IMR-90 (cell line): Measurements from ENCODE around the gene KLF2. TPM values are rescaled to one million over a fixed set of nuclear protein-coding genes. Genes with fewer than 3 reads are reported as not detected.

Experiments
- ATAC-seq: fragments of 200-7000 bp; cut with Tn5 transposase; 2 replicates; pipeline ENCODE4 v1.9.1; 2020; ENCODE audit warnings: low read depth, mild to moderate bottlenecking, moderate library complexity
- BruUV-seq: library from RNA; stranded (reverse); fragments of 400-500 nt; replicated peaks from 2 replicates; lab custom pipeline; 2021; lab: Mats Ljungman, UMichigan
- CTCF ChIA-PET: fragments of 300-600 bp; formaldehyde crosslinking; extraction: SDS; loops from one replicate; lab custom pipeline; 2021; ENCODE audit warnings: antibody characterized with exemption; lab: Yijun Ruan, JAX
- POLR2A ChIA-PET: fragments of 300-600 bp; sonication (Branson Sonifier 250); formaldehyde crosslinking; loops from one replicate; lab custom pipeline; 2022; ENCODE audit warnings: antibody characterized with exemption; ENCODE audit not compliant: unreplicated experiment; lab: Charles Lee
- DNase-seq: peaks from one replicate; pipeline ENCODE4 v3.0.0; 2013
- H2AFZ ChIP-seq: replicated peaks from 2 replicates; pipeline ENCODE3; 2013; ENCODE audit warnings: low read length, mild to moderate bottlenecking; ENCODE audit not compliant: poor library complexity
- H2AK5ac ChIP-seq: 2 replicates; pipeline ENCODE4 v1.6.1; 2013; ENCODE audit warnings: low read depth, low read length, inconsistent platforms
- H2AK9ac ChIP-seq: replicated peaks from 2 replicates; pipeline ENCODE3; 2013; ENCODE audit warnings: mild to moderate bottlenecking, low read depth, low read length, moderate library complexity; ENCODE audit not compliant: poor library complexity
- H2BK120ac ChIP-seq: 2 replicates; pipeline ENCODE4 v1.6.1; 2013; ENCODE audit warnings: low read depth, low read length, inconsistent platforms
- H2BK15ac ChIP-seq: 3 replicates; pipeline ENCODE4 v1.6.1; 2013; ENCODE audit warnings: low read depth, low read length, inconsistent platforms
- H2BK20ac ChIP-seq: 2 replicates; pipeline ENCODE4 v1.6.1; 2013; ENCODE audit warnings: low read depth, mild to moderate bottlenecking, inconsistent platforms, low read length, moderate library complexity
- H2BK5ac ChIP-seq: 2 replicates; pipeline ENCODE4 v1.6.1; 2013; ENCODE audit warnings: mild to moderate bottlenecking, low read depth, low read length, inconsistent platforms; ENCODE audit not compliant: poor library complexity, severe bottlenecking
- H3K14ac ChIP-seq: replicated peaks from 2 replicates; pipeline ENCODE4 v1.6.1; 2013; ENCODE audit warnings: low read depth, low read length, inconsistent platforms
- H3K18ac ChIP-seq: 2 replicates; pipeline ENCODE4 v1.6.1; 2013; ENCODE audit warnings: low read depth, low read length, control low read depth
- H3K23ac ChIP-seq: 2 replicates; pipeline ENCODE4 v1.6.1; 2013; ENCODE audit warnings: low read depth, low read length, inconsistent platforms
- H3K27ac ChIP-seq: 2 replicates; pipeline ENCODE4 v1.5.1; 2013; ENCODE audit warnings: mild to moderate bottlenecking, control low read depth, low read length; ENCODE audit not compliant: insufficient read depth
- H3K27me3 ChIP-seq: 2 replicates; pipeline ENCODE4 v1.6.1; 2013; ENCODE audit warnings: low read length; ENCODE audit not compliant: control insufficient read depth, insufficient read depth
- H3K36me3 ChIP-seq: 2 replicates; pipeline ENCODE4 v1.6.1; 2013; ENCODE audit warnings: low read length, mixed read lengths; ENCODE audit not compliant: control insufficient read depth, insufficient read depth
- H3K4ac ChIP-seq: 2 replicates; pipeline ENCODE4 v1.6.1; 2013; ENCODE audit warnings: low read depth, low read length, inconsistent platforms
- H3K4me1 ChIP-seq: 2 replicates; pipeline ENCODE4 v1.6.1; 2013; ENCODE audit warnings: low read length, mixed read lengths; ENCODE audit not compliant: control insufficient read depth, insufficient read depth
- H3K4me2 ChIP-seq: 2 replicates; pipeline ENCODE4 v1.6.1; 2013; ENCODE audit warnings: low read depth, mild to moderate bottlenecking, control low read depth, low read length, moderate library complexity
- H3K4me3 ChIP-seq: 2 replicates; pipeline ENCODE4 v1.5.1; 2013; ENCODE audit warnings: low read depth, mild to moderate bottlenecking, control low read depth, low read length, moderate library complexity; ENCODE audit not compliant: insufficient read depth
- H3K56ac ChIP-seq: 2 replicates; pipeline ENCODE4 v1.6.1; 2013; ENCODE audit warnings: low read length, inconsistent platforms; ENCODE audit not compliant: insufficient read depth; ENCODE audit errors: extremely low read depth
- H3K79me1 ChIP-seq, 2 experiments: 2 replicates each; pipeline ENCODE4 v1.6.1; 2013; ENCODE audit warnings: low read length in 2 of 2, inconsistent platforms in 1 of 2, low read depth in 1 of 2
- H3K9ac ChIP-seq: 2 replicates; pipeline ENCODE4 v1.6.1; 2013; ENCODE audit warnings: low read depth, low read length, control low read depth
- H3K9me1 ChIP-seq: 2 replicates; pipeline ENCODE4 v1.6.1; 2013; ENCODE audit warnings: low read length, inconsistent platforms; ENCODE audit not compliant: insufficient read depth
- H3K9me3 ChIP-seq: 2 replicates; pipeline ENCODE4 v1.6.1; 2013; ENCODE audit warnings: low read length; ENCODE audit not compliant: control insufficient read depth, insufficient read depth
- H4K20me1 ChIP-seq: 2 replicates; pipeline ENCODE4 v1.6.1; 2013; ENCODE audit warnings: low read length, inconsistent platforms; ENCODE audit not compliant: insufficient read depth
- H4K5ac ChIP-seq: 2 replicates; pipeline ENCODE4 v1.6.1; 2013; ENCODE audit warnings: mild to moderate bottlenecking, low read depth, low read length, control low read depth
- H4K8ac ChIP-seq, 2 experiments: 2 replicates each; pipeline ENCODE4 v1.6.1; 2013; ENCODE audit warnings: low read depth in 2 of 2, low read length in 2 of 2, control low read depth in 1 of 2, inconsistent platforms in 1 of 2
- H4K91ac ChIP-seq: 2 replicates; pipeline ENCODE4 v1.6.1; 2013; ENCODE audit warnings: low read depth, low read length, inconsistent platforms; ENCODE audit not compliant: insufficient read depth
- CEBPB ChIP-seq: IDR thresholded peaks from 2 replicates; pipeline ENCODE4 v1.6.1; 2012; ENCODE audit warnings: low read depth, low read length, improper control_type of control experiment
- CHD1 ChIP-seq: IDR thresholded peaks from 2 replicates; pipeline ENCODE4 v1.6.1; 2012; ENCODE audit warnings: low read depth, low read length, improper control_type of control experiment
- CTCF ChIP-seq: conservative IDR thresholded peaks from 2 replicates; pipeline ENCODE4 v1.5.1; 2012; ENCODE audit warnings: mild to moderate bottlenecking, low read depth, low read length, improper control_type of control experiment
- FOS ChIP-seq: fragments of 150-350 bp; IDR thresholded peaks from 2 replicates; pipeline ENCODE4 v1.6.1; 2016; ENCODE audit warnings: low read depth, low read length
- MAFK ChIP-seq: IDR thresholded peaks from 2 replicates; pipeline ENCODE4 v1.6.1; 2012; ENCODE audit warnings: low read depth, low read length, improper control_type of control experiment
- MAZ ChIP-seq: IDR thresholded peaks from 2 replicates; pipeline ENCODE4 v1.6.1; 2012; ENCODE audit warnings: low read depth, mild to moderate bottlenecking, low read length, improper control_type of control experiment, moderate library complexity, borderline replicate concordance
- NFE2L2 ChIP-seq: fragments of 150-350 bp; IDR thresholded peaks from 2 replicates; pipeline ENCODE4 v1.6.1; 2016; ENCODE audit warnings: low read depth, mild to moderate bottlenecking, low read length
- POLR2A ChIP-seq: IDR thresholded peaks from 2 replicates; pipeline ENCODE4 v1.6.1; 2012; ENCODE audit warnings: mild to moderate bottlenecking, low read depth, low read length
- RAD21 ChIP-seq: IDR thresholded peaks from 2 replicates; pipeline ENCODE4 v1.6.1; 2012; ENCODE audit warnings: low read length, improper control_type of control experiment
- RFX5 ChIP-seq: IDR thresholded peaks from 2 replicates; pipeline ENCODE4 v1.8.0; 2012; ENCODE audit warnings: low read depth, mild to moderate bottlenecking, low read length, moderate library complexity
- WGBS, 2 experiments: methylation state at CpG; one replicate each; pipeline versions ENCODE4 v1.1.5 to v1.1.7; 2013; ENCODE audit warnings: missing lambda C conversion rate in 2 of 2; ENCODE audit not compliant: insufficient read length in 1 of 2; ENCODE audit errors: extremely low coverage in 2 of 2; 5-methylcytosine and 5-hydroxymethylcytosine counted together
- dilution Hi-C: fragments of 300-500 bp; cut with HindIII; formaldehyde crosslinking; loops from one replicate; pipeline ENCODE4 v1.14.3; 2018; ENCODE audit warnings: low sequenced_read_pairs; ENCODE audit not compliant: unreplicated experiment
- in situ Hi-C: fragments of 300-500 bp; cut with MboI; formaldehyde crosslinking; loops from 3 replicates; pipeline ENCODE4 v1.14.3; 2019; ENCODE audit warnings: low sequenced_read_pairs, inconsistent platforms, mixed read lengths
- intact Hi-C: fragments of 100-400 bp; cut with micrococcal nuclease; formaldehyde crosslinking; loops from 2 replicates; pipeline ENCODE4 v1.10.0; 2022
- polyA plus RNA-seq, 3 experiments: library from polyadenylated mRNA; depleted of rRNA; stranded (reverse); fragments of >200 nt; gene quantifications; 2 replicates each; pipeline ENCODE4 v1.2.3, GENCODE V29; 2012; ENCODE audit warnings: low replicate concordance in 1 of 3
- total RNA-seq: library from RNA; depleted of rRNA; stranded (reverse); fragments of >200 nt; gene quantifications from 2 replicates; pipeline ENCODE4 v1.2.3, GENCODE V29; 2012

The KLF2 gene
- total and polyA plus RNA-seq, 2 of the 4 experiments (the other 2 are of a cell fraction), result 1.1 to 34.4 TPM

GRCh38 chr19:16358456-16358855 is 33.8 kb downstream of the KLF2 start:
- ChIA-PET CTCF (no interaction called here), POLR2A (no interaction called here)
- no peaks in the 10 kb centered on the region for H3K9me3 ChIP-seq
- WGBS, 2 experiments, result 96% methylated on average over 7 of the region's 15 CpGs; no CpG with 5 or more reads in 1 of the 2 experiments
- no peaks in the 10 kb centered on the region for H3K27me3 ChIP-seq
- no peak overlapping the region for H2BK20ac ChIP-seq
- H4K5ac ChIP-seq, result no peak overlapping the region
- no peak overlapping the region for H3K23ac ChIP-seq
- H3K4ac ChIP-seq, result no peak overlapping the region
- ATAC-seq (no peak), DNase-seq (no peak)
- TF ChIP-seq MAFK (no peak), FOS (no peak), POLR2A (no peak), CTCF (no peak), CHD1 (no peak), CEBPB (no peak), RFX5 (no peak), MAZ (no peak), NFE2L2 (no peak), RAD21 (no peak)
- H4K20me1 ChIP-seq, result no peaks in the 10 kb centered on the region
- no peak overlapping the region for H2AK5ac ChIP-seq
- no peak overlapping the region for H3K4me3 ChIP-seq
- intact Hi-C loops (no loop called here), dilution Hi-C loops (no loop called here), in situ Hi-C loops (no loop called here)
- no peaks in the 10 kb centered on the region for H3K79me1 ChIP-seq
- no peaks in the 10 kb centered on the region for H3K4me1 ChIP-seq
- H3K14ac ChIP-seq, result no peak overlapping the region
- H2BK15ac ChIP-seq, result no peak overlapping the region
- H3K18ac ChIP-seq, result no peak overlapping the region
- H4K8ac ChIP-seq, result no peak overlapping the region
- no peak overlapping the region for H2BK5ac ChIP-seq
- no peak overlapping the region for H2BK120ac ChIP-seq
- no peak overlapping the region for H3K56ac ChIP-seq
- H2AK9ac ChIP-seq, result no peak overlapping the region
- H3K27ac ChIP-seq, result no peak overlapping the region
- H3K9ac ChIP-seq, result no peak overlapping the region
- no peaks in the 10 kb centered on the region for H3K9me1 ChIP-seq
- no peak overlapping the region for H3K4me2 ChIP-seq
- no peak overlapping the region for H4K91ac ChIP-seq
- H2AFZ ChIP-seq, result no peak overlapping the region
- BruUV-seq, result no TSS peak
- peaks cover 8% of the 10 kb centered on the region; the same call in 1 of the 2 replicates for H3K36me3 ChIP-seq
